Hematopoietic multipotent progenitor cell treated with erythropoietin and hydrocortisone succinate and interleukin-3 and kit ligand, for 6 days (in vitro differentiated cells): ENCODE measurements around the gene HOXB1.
A peak's percentile ranks its signal among the peaks of the same experiment; 100 is the strongest.
"Not testable (repeated sequence)": the region's sequence is repeated elsewhere in the genome, so short reads cannot be mapped to it uniquely, and the experiment has no call there.

ENCODE experiments used
- DNase-seq: peaks from one replicate; pipeline ENCODE4 v3.0.0-alpha.2; 2015

Gene HOXB1

DNA sequence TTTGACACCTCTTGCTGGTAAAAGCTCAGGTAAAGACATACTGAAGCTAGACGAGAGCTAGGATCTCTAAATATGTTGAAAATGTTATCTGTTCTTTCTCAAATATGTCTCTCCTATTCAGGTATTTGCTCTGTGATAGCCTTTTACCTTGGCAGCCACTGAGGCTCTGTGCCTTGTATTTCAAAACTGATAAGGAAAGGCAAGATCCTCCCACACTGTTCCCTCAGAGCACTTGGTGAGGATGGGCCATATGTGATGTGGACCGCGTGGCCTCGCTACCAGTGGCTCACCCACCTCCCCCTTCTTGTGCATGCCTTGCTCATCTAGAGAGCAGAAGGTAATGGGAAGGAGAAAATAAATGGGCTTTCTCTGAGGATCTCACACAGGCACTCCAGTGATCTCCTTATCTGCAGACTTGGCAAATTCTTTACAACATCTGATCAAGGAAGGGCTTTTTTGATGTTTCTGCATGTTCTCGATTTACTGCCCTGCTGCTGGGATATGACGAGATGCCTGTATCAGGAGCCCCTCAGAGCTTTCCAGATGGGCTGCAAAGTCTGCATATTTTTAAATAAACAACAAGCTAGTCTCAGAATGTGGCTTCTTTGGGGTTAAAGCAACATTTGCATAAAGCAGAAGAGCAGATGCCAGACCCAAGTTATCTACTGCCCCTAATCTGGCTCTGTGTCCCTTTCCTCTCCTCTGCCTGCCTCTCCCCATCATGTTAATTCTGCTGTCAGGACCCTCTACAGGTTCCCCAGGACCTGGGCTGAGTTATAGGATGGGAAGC, 16.9 kb downstream of the HOXB1 start:
- peak; percentile 15 for DNase-seq

DNA sequence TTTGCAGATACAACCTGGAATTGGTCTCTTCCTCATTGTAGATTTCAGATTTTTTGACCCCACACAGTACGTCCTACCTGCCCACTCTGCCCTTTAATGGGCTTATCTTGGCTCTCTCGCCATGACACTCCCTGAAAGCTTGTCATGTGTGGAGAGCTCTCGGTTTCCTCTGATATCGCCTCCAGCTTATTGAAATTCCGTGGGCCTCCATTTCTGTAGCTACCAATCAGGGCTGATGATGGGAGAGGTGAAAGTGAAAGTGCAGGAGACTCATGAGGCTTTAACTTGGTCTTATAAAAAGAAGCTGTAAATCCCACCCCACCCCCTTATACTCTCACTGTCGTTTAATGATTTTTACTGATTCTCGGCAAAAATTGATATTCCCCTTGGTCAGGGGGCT, 17.7 kb downstream of the HOXB1 start:
- DNase-seq, result peak; percentile 34

DNA sequence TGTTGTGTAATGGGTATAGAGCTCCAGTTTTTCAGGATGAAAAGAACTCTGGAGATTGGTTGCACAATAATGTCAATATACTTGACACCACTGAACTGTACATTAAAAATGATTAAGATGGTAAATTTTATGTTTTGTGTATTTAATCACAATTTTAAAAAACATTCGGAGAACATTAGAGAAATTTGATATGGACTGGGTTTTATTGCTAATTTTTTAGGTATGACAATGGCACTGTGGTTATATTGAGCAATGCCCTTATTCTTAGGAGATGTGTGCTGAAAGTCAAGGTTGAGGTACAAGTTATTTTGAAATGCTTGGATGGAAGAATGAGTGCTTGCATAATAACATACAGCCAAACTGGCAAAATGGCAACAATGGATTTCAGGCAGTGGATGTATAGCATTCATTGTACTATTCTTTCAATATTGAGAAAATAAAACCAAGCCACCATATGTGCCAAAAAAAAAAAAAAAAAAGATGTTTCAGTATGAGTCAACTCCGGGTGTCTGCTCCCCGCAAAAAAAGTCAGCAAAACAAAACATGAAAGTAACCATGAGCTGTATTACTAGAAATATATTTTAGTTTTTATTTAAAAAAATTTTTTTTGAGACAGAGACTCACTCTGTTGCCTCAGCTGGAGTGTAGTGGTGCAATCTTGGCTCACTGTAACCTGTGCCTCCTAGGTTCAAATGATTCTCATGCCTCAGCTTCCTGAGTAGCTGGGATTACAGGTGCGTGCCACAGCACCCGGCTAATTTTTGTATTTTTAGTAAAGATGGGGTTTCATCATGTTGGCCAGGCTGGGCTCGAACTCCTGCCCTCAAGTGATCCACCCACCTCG, 19.8 kb downstream of the HOXB1 start:
- no peak for DNase-seq

DNA sequence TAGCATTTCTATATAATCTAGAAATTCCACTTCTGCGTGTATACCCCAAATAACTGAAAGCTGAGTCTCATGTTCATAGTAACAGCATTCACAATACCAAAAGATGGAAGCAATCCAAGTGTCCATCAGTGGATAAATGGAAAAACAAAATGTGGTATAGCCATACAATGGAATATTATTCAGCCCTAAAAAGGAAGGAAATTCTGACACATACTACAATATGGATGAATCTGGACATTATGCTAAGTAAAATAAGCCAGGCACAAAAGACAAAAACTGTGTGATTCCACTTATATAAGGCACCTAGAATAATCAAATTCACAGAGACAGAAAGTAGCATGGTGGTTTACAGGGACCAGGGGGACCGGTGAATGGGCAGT, 20.4 kb downstream of the HOXB1 start:
- DNase-seq, result no peak

DNA sequence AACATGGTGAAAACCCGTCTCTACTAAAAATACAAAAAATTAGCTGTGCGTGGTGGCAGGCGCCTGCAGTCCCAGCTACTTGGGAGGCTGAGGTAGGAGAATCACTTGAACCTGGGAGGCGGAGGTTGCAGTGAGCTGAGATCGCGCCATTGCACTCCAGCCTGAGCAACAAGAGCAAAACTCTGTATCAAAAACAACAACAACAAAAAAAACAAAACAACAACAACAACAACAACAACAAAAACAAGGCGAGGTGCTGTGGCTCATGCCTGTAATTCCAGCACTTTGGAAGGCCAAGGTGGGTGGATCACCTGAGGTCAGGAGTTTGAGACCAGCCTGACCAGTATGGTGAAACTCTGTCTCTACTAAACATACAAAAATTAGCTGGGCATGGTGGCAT, 21.1 kb downstream of the HOXB1 start:
- not testable (repeated sequence) for DNase-seq

DNA sequence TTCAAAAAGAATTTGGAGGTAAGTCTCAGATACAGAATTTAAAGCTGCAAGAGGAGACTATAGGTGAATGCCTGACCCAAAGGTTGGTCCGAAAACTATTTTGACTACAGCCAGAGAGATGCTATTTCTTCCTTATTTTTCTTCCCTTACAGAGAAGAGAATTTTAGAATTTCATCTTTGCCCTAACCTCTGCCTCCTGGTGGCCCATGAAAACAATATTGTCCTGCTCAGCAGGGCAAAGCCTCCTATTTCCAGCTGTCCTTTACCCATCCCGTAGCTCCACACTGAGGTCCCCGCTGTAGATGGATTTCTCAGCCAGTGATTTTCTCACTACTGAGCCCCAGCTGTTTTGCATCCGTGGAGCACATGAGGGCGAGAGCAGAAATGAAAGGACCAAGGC, 24.6 kb downstream of the HOXB1 start:
- no peak for DNase-seq

DNA sequence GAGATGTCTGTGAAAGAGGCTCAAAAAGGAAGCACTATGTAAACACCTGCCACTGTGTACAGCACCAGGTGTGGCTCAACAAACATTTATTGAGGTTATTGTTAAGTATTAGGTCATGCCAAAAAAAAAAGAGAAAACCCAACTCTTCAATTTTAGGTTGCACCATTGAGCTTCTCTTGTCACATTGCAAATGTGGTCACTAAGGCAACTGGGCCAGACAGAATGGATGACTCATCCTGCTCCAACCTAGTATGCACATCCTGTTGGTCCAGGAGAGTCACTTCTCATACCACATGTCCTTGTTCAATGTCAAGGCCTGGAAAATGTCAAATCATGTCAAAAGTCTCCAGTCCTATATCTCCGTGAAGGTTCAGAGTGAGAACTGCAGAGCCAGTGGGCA, 25.0 kb downstream of the HOXB1 start:
- DNase-seq, result peak; percentile 73

DNA sequence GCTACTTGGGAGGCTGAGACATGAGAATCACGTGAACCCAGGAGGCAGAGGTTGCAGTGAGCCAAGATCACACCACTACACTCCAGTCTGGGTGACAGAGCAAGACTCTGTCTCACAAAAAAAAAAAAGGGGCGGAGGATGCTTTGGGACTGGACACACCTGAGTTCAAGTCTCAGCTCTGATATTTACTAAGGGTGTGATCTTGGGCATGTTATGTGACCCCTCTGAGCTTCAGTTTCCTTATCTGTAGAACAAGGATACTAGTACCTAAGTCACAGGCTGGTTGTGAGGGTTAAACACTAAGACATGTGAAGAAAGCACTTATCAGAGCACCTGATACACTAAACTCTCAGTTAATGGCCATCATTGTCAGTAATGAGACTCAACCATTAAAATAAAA, 25.9 kb downstream of the HOXB1 start:
- DNase-seq, result no peak

DNA sequence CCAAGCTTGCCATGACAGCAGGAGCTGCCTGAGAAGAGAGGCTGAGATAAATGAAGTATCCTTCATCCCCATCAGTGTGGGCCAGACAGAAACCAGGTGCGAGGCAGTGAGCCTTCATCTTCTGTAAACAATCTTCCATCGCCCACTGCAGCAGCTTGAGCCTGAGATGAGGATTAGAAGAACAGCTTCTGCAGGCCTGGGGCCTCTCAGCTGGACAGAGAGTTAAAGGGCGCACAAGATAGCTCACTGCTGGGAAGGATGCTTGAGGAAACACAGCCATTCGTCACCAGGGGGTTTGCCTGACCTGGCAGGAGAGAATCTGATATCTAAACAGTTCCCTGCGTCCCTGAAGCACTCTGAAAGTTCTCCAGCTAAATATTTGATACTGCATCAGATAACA, 27.1 kb downstream of the HOXB1 start:
- DNase-seq, result no peak

DNA sequence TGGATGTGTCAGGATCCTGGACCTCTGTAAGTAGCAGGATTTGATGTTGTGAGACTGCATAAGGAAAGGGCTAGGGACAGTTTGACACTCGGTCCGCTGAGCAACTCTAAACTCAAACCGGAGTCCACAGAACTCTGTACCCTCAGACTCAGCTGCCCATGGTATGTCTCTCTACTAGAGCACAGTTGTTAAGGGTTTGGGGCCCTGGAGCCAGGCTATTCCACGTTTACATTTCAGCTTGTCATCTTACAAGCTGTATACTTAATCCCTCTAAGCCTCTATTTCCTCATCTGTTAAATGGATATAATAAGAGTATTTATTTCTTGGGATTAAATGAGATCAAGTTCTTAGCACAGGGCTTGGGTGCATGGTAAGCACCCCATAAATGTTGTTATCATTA, 27.9 kb downstream of the HOXB1 start:
- DNase-seq, result no peak

DNA sequence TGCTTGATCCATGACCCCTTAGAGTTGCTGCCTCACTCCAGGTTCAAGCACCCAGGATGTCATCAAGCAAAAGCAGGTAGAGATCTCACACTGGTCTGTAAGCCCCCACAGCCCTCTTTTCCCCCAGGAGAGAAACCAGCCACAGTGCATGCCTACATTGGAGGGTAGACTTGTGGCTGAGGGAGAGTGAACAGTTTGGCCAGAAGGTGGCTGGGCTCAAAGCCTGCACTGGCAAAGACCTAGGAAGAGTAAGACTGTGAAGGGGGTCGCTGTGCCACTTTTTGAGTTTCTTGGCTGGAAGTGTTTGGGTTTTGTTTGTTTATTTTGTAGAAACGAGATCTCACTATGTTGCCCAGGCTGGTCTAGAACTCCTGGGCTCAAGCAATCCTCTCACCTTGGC, 28.5 kb downstream of the HOXB1 start:
- DNase-seq, result no peak

DNA sequence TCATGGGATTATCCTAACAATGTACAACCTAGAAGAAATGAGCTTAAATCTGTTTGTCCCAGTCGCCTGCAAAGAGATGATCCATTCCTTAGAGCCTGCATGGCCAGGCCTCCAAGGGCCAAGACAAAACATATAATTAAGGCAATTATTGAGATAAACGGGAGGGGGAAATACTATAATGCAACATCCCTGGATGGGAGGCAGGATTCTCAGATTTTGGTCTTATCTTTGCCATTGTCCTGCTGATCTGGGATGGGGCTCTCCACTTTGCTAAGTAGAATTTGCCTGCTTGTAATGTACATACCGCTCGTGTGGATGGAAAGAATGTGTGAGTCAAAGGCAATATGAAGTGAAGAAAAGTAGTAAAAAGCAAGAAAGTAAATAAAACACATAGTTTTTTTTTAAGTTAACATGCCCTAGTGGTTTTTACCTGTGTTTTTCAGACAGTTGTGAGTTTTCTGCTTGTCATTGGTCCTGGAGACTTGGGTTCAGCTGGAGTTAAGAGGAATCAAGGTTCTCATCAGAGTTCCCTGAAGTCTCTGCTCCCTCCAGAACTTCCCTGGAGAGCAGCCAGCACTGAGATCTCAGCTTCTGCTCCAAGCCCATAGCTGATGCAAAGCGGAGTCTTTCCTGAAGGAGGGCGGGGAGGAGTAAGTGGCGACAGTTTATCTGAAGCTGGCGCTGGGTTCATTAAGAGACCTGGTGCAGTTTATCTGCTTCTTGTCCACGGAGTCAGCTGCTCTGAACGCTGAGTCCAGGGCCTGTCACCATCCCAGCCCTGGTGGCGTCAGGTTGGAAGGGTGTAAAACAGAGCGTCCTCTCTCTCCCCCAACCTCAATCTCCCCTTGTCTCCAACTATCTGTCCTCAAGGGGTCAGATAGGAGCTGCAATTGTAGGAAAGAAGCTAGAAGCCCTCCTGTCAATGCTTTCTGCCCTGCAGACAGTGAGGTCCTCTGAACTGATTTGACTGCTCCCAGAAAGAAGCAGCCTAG, 30.1 kb downstream of the HOXB1 start:
- peak; percentile 63 for DNase-seq

DNA sequence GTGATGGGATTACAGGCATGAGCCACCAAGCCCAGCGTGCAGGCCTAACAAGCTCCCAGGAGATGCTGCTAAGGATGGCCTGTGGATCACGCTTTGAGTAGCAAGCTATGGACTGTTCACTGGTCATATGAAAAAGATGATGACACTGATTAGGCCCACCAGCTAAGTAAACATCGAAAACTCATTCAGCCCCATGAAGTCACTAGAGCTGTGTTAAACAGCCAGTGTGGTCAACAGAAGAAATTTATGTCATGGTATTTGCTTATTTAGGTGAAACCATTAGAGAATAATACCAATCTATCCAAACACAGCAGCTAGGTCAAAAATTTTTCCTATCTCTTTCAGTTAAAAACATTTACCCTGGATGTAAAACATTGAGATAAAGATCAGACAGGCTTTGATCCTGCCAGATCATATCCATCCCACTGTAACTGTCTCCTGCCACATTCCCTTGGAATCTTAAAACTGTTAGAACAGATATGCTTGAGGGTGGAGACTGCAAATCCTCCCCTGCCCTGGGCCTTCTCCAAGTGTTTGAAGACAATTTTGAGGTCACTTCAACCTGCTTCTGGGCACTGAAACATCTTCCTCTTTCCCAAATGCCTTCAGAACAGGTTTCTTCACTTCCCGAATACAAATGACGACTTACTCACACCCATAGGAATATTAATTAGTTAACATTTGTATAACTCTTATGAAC, 30.9 kb downstream of the HOXB1 start:
- no peak for DNase-seq

DNA sequence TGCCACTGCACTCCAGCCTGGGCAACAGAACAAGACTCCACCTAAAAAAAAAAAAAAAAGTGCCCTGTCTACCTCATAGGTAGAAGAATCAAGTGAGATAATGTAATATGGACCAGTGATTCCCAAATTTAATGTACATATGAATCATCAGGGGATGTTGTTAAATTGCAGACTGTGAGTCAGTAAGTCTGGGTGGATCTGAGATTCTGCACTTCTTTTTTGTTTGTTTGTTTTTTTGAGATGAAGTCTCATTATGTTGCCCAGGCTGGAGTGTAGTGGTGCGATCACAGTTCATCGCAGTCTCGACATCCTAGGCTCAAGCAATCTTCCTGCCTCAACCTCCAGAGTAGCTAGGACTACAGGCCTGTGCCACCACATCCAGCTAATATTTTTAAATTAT, 31.6 kb downstream of the HOXB1 start:
- no peak for DNase-seq

DNA sequence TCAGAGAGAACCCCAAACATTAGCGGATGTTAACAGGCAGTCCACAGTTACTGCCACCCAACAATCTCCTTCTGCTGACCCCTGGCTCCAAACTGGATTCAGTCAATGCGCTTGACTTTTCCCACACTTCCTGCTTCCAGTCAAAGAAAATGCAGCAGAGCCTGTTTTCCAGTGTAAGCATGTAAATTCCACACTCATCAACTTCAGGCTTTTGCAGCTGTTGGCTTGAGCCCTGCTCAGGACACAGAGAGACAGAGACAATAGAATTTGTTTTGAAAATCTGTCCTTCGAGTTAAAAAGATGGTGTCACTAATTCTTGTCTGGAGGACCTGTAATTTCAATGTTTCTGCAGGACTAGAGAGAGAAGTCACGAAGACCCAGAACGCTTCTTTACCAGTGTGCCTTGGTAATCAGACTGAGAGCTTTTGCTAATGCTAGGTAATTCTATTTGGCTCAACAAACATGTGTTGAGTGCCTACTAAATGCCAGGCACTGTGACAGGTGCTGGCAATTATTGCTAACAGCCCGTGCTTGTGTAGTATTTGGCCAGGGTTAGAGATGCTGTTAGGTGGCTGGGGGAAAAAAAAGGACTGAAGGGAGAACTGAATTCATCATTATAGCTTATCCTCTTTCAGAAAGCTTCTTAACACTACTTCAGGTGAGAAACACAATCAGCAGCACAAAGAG, 32.5 kb downstream of the HOXB1 start:
- DNase-seq, result no peak

DNA sequence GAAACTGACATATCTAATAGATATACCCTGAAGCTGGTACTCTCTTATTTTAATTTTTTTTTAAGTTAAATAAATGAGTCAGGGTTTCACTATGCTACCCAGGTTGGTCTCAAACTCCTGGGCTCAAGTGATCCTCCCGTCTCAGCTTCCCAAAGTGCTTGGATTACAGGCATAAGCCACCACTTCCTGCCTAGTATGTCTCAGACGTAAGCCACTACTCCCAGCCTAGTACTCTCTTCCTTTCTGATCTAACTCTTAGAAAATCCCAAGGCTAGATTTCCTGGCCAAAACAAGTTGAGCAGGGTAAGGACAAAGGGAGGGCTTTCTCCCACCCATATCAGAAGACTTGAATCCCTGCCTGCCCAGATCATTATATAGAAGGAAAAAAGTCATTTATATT, 33.7 kb downstream of the HOXB1 start:
- no peak for DNase-seq

DNA sequence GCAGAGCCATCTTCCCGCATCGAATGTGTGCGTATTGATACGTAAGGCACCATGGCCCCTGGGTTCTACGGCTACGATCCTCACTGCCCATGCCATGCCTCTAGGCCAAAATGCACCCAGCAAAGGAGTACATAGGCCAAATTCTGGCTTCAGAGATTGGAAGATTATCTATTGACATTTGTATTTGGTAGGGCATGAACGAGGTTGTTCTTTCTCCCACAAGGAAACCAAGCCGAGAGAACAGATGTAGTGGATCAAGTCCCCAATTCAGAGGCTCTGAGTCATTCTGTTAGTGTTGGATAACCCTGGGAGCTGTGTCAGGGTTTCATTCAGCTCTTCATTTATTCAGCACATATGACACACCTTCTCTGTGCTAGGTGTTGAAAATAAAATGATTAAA, 36.5 kb downstream of the HOXB1 start:
- DNase-seq, result no peak

DNA sequence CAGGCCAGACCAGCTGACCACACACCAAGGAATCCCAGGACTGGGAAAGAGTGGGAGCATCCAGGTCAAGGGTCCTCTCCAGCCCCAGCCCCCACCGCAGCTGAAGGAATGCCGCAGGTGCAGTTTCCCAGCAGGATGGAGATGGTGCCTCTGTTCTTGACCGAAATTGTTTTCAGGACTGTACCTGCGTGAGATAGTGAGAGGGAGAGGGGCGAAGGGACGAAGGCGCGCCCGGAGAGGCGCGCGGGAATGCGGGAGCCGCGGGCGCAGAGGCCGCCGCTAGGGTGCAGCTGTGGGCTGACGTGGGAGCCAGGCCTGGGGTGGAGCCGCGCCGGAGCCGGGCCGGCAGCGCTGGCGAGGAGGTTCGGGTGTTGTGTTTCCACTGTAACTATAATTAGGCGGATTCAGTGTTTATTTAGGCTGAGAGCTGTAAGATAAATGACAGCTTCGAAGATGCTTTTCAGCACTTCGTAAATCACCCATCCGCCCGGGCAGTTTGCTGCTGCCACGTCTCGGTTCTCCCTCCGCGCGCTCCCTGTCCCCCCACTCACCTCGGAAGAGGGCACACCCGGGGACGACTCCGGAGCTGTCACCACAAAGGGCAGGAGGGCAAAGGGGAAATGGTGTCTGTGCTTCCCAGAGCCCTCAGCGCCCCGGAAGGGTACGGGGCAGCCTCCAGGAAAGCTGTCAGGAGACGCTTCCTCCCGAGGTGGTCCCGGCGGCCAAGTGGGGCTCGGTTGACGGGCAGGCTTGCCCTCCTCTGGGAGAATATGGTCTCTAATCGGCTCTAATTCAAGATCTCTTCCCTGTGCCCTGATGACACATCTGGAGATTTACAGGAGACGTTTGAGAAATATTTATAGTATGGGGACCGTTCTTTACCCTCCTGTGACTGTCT, 38.2 kb downstream of the HOXB1 start:
- peak; percentile 81 for DNase-seq

DNA sequence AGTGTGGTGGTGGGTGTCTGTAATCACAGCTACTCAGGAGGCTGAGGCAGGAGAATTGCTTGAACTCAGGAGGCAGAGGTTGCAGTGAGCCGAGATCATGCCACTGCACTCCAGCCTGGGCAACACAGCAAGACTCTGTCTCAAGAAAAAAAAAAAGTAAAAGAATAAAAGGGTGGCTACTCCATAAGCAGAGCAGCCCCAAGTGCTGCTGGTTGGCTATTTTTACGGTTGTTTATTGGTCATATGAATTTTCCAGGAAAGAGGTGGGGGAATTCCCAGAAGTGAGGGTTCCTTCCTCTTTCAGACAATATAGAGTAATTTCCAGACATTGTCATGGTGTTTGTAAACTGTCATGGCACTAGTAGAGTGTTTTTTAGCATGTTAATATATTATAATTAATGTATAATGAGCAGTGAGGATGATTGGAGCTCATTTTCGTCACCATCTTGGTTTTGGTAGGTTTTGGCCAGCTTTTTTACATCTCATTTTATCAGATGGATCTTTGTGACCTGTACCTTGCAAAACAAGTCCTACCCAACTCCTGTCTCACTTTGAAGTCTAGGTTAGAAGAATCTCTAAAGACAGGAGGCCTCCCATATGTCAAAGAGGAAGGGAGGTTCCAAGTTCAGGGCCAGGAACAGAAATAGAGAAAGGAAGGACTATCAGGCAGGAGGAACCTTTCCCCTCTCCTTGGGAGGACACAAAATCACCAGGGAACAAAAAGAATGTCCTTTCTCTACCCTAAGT, 39.1 kb downstream of the HOXB1 start:
- DNase-seq, result peak; percentile 68

DNA sequence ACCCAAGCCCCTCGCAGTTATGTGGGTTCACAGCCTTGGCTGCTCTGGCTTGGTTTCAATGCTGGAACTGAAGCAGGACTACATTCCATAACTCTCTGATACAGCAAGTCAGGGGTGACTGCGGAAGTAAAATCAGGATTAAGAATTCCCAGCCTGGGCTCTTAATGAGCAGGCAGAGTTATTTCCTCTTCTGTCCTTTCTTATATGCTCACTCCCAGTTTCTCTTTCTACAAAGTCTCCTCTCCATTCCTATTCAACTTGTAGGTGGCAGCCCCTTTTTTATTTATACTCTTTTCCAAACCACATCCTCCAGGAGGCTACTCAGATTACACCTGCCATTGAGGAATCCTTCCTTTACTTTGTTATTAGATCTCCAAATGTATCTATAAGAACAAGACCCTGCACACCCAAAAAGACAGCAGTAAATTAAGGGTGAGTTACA, 40.3 kb downstream of the HOXB1 start:
- DNase-seq, result no peak
